ENCODE measurements around the gene GPC6.

GPC6 gene

DNA sequence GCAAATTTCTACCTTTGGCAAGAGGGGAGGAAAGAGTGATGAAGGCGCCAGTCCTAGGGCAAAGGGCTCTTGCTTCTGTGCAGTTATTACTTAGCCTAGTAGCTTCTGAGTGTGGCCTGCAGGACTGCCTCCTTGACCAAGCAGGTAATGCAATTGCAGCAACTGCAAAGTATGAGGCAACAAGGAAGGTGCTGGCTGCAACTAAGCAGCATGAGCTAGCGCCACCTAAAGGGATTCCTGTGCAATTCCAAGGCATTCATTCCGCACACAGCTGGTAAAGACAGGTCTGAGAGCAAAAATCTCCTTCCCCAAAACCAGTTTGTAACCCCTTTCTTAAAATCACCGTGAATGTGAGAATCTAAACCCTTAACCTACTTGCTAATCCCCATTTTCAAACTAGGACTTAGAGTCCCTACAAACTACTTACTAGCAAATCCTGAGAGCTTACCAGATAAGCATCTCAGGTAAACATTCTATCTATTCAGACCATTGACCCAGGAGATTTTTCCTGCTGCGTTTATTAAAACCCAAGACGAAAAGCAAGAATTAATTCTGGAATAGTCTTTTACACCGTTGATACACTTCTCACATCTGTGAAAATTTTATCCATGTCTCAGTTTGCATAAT, 1190.0 kb downstream of the GPC6 start:
- H3K4me3 ChIP-seq (ENCODE audit: low read depth, low read length) = no peak overlapping the region
- TF ChIP-seq, protein P1, sequence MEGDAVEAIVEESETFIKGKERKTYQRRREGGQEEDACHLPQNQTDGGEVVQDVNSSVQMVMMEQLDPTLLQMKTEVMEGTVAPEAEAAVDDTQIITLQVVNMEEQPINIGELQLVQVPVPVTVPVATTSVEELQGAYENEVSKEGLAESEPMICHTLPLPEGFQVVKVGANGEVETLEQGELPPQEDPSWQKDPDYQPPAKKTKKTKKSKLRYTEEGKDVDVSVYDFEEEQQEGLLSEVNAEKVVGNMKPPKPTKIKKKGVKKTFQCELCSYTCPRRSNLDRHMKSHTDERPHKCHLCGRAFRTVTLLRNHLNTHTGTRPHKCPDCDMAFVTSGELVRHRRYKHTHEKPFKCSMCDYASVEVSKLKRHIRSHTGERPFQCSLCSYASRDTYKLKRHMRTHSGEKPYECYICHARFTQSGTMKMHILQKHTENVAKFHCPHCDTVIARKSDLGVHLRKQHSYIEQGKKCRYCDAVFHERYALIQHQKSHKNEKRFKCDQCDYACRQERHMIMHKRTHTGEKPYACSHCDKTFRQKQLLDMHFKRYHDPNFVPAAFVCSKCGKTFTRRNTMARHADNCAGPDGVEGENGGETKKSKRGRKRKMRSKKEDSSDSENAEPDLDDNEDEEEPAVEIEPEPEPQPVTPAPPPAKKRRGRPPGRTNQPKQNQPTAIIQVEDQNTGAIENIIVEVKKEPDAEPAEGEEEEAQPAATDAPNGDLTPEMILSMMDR (IDR thresholded peaks at IDR 0.05; ENCODE audit: borderline replicate concordance, insufficient read depth, low read depth, low read length) = peak; percentile 58; the same call in 1 of the 2 replicates

DNA sequence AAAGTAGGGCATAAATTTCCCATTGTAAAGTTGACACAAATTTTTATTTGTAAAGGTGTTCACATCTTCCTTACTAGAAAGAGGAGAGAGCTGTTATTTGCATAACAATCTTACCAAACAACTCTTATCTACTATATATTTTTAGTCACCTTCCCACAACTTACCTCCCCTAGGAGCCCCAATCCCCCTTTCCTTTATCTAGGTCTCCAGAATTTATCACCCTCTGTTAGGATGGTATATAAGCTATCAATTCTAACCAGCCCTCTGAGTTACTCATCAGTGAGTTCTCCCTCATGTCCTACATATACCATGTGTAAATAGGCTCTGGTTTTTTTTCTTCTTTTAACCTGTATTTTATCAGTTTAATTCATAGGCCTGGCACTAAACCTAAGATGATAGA, 1190.7 kb downstream of the GPC6 start:
- TF ChIP-seq, protein P1 (IDR thresholded peaks at IDR 0.05; ENCODE audit: borderline replicate concordance, insufficient read depth, low read depth, low read length) = no peak
- no peak overlapping the region for H3K4me3 ChIP-seq (ENCODE audit: low read depth, low read length)

DNA sequence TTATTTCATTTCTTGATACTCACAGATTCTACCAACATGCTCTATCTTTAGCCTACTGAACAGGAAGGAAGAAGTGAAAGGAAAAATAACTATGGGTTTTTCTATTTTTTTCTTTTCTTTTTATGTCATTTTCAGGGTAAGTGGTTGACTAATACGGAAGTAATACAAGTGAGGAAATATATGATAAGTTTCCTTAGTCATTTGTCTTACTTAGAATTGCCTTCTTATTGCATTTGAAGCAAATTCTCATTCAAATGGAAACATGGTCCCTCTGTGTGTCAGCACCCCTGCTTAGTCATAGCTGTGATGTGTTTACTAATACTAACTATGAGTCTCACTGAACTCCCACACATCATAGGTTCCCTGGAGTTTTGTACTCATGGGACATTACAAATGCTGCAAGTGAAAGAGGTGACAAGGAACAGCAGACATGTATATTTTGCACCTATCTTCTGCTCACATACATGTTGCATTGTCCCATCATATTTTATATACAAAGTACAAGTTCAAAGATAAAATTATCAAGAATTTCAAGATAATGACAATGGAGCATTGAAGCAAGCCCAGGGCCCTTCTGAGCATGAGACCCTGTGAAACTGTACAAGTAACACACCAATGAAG, 1192.8 kb downstream of the GPC6 start:
- no peak overlapping the region for H3K4me3 ChIP-seq (ENCODE audit: low read depth, low read length)

DNA sequence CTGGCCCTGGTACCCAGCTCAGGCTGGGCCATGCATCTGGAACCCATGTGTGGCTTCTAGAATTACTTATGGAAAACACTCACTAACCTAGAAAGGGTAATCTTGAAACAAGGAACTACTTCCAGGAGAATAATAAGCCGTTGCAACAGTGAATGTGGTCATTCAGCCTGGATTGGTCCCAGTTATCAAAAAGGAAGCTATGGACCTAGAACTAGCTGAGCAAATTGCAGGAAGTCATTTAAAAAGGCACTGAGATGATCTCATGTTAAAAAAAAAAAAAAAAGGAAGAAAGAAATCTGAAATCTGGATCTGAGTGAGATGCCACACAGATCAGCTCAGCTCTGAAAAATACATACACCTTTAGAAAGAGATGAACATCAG, 1193.3 kb downstream of the GPC6 start:
- TF ChIP-seq, protein P1 (IDR thresholded peaks at IDR 0.05; ENCODE audit: borderline replicate concordance, insufficient read depth, low read depth, low read length) = no peak

More for the DNA sequence above, 1192.8 kb downstream of the GPC6 start:
- TF ChIP-seq, protein P1 (IDR thresholded peaks at IDR 0.05; ENCODE audit: borderline replicate concordance, insufficient read depth, low read depth, low read length) = no peak

DNA sequence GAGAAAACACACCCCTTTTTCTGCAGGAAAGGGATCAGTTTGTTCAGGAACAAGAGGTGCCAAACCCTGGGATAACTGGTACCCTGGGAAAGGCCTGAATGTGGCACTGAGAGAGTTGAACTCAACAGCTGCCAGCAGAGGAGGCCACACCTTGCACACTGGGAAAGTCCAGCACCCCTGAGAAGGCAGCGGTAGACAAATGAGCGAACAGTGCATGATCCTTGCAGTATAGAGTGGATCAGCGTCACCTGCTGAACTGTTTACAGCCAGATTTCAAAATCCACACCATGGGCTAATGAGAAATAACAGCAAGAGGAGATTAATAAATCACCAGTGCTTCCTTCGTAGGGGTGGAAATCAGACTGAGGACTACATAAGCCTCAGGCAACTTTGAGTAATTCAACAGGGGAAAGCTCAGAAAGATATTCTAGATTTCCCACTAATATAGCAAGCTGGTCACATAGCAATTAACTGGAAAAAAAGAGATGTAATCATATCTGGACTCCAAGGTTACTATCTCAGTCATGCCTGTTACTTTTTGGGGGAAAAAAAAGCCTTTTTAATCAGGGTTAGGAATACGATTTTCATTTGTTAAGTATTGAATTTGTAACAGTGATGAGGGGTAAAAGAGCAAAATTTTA, 1200.8 kb downstream of the GPC6 start:
- TF ChIP-seq, protein P1 (IDR thresholded peaks at IDR 0.05; ENCODE audit: borderline replicate concordance, insufficient read depth, low read depth, low read length) = no peak
- H3K4me3 ChIP-seq (ENCODE audit: low read depth, low read length) = no peak overlapping the region

More for the DNA sequence above, 1193.3 kb downstream of the GPC6 start:
- no peak overlapping the region for H3K4me3 ChIP-seq (ENCODE audit: low read depth, low read length)

DNA sequence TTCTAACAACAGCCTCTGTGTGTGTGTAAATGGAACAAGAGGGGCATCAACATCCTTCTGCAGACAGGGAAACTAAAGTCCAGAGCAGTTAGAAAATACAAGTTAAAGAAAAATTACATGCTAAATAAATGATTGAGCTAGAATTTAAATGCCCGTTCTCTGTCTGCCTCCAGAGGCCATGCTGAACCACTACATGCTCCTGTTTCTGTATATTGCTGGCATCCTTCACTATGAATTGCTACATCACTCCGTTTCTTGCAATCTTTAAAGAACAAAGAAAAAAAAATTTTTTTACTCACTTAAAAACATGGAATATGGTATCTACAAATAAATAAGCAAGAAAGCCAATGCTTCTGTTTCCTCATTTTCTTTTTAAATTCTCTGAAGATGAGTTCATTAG, 1205.0 kb downstream of the GPC6 start:
- TF ChIP-seq, protein P1 (IDR thresholded peaks at IDR 0.05; ENCODE audit: borderline replicate concordance, insufficient read depth, low read depth, low read length) = no peak
- H3K4me3 ChIP-seq (ENCODE audit: low read depth, low read length) = no peak overlapping the region

Measured in GM12875 (cell line).